ENCODE measurements around the gene BTBD16. TPM values are rescaled to one million over a fixed set of nuclear protein-coding genes. Genes with fewer than 3 reads are reported as not detected.
A peak's percentile ranks its signal among the peaks of the same experiment; 100 is the strongest.

The BTBD16 gene
- total and polyA plus RNA-seq, 2 of the 4 experiments (the other 2 are of a cell fraction): not detected

DNA sequence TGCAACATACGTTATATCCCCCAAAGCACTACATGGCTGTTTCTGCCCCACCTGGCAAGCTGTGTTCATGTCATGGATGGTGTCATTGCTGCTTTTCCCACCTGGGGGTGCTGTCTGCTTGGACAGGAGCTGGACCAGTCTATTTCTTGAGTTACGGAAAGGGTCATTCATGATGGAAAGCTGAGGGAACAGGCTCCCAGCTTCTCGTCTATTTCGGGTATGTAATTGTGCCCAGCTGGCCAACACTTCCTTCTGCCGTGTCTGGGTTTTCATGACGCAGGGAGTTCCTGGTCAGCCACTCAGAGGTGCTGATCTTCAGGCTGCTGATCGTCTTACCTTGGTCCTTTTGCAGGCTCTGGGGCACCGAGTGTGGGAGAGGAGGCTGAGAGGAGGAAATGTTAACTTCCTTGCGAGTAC, 8.6 kb downstream of the BTBD16 start:
- H3K36me3 ChIP-seq (ENCODE audit: control insufficient read depth, insufficient read depth, low read length): no peaks in the 10 kb centered on the region
- POLR2A ChIA-PET (ENCODE audit: unreplicated experiment): no interaction called here
- no peak overlapping the region for H2AK9ac ChIP-seq (replicated peaks; ENCODE audit: low read depth, low read length, poor library complexity)
- no peak overlapping the region for H2BK20ac ChIP-seq (ENCODE audit: low read depth, low read length)
- H3K56ac ChIP-seq (ENCODE audit: extremely low read depth, insufficient read depth, low read length): no peak overlapping the region
- H3K9me1 ChIP-seq (ENCODE audit: insufficient read depth, low read length): peaks cover 7% of the 10 kb centered on the region; the same call in 1 of the 2 replicates
- no peak overlapping the region for H2BK15ac ChIP-seq (ENCODE audit: low read depth, low read length)
- H4K91ac ChIP-seq (ENCODE audit: insufficient read depth, low read depth, low read length): no peak overlapping the region
- WGBS, 2 experiments (ENCODE audit: extremely low coverage in 2 of 2, insufficient read length in 1 of 2): 49% methylated on average over 3 of the region's 9 CpGs; no CpG with 5 or more reads in 1 of the 2 experiments
- in situ Hi-C loops (cut with MboI; ENCODE audit: low sequenced_read_pairs): no loop called here
- no peak overlapping the region for H2BK120ac ChIP-seq (ENCODE audit: low read depth, low read length)
- no peak overlapping the region for H3K23ac ChIP-seq (ENCODE audit: low read depth, low read length)
- no peak overlapping the region for H3K27ac ChIP-seq (ENCODE audit: insufficient read depth, low read length)
- no peak overlapping the region for H3K9ac ChIP-seq (ENCODE audit: low read depth, low read length)
- CTCF ChIA-PET: interaction anchor here (0.6 to 1.4 kb wide), 7 partner anchors 16 to 230 kb away, joined by 3 to 6 read pairs (median 3); no protein-coding TSS in a partner anchor
- H3K4me2 ChIP-seq (ENCODE audit: low read depth, low read length): no peak overlapping the region
- peak; percentile 28 for DNase-seq
- no peaks in the 10 kb centered on the region for H3K79me1 ChIP-seq (ENCODE audit: low read depth in 1 of 2, low read length in 2 of 2)
- dilution Hi-C loops (cut with HindIII; ENCODE audit: low sequenced_read_pairs, unreplicated experiment): no loop called here
- TF ChIP-seq RAD21 (IDR thresholded peaks at IDR 0.05; ENCODE audit: low read length): peak; percentile 47
- TF ChIP-seq SMC3 (IDR thresholded peaks at IDR 0.05; ENCODE audit: low read depth, low read length): peak; percentile 39
- TF ChIP-seq, protein P1, sequence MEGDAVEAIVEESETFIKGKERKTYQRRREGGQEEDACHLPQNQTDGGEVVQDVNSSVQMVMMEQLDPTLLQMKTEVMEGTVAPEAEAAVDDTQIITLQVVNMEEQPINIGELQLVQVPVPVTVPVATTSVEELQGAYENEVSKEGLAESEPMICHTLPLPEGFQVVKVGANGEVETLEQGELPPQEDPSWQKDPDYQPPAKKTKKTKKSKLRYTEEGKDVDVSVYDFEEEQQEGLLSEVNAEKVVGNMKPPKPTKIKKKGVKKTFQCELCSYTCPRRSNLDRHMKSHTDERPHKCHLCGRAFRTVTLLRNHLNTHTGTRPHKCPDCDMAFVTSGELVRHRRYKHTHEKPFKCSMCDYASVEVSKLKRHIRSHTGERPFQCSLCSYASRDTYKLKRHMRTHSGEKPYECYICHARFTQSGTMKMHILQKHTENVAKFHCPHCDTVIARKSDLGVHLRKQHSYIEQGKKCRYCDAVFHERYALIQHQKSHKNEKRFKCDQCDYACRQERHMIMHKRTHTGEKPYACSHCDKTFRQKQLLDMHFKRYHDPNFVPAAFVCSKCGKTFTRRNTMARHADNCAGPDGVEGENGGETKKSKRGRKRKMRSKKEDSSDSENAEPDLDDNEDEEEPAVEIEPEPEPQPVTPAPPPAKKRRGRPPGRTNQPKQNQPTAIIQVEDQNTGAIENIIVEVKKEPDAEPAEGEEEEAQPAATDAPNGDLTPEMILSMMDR (conservative IDR thresholded peaks at IDR 0.05; ENCODE audit: low read depth, low read length): peak; percentile 52
- TF ChIP-seq CEBPB (IDR thresholded peaks at IDR 0.05; ENCODE audit: low read depth, low read length): no peak
- no TSS peak for BruUV-seq (replicated peaks)
- H4K5ac ChIP-seq (ENCODE audit: low read depth, low read length): no peak overlapping the region
- H2AFZ ChIP-seq (replicated peaks; ENCODE audit: low read length, poor library complexity): no peak overlapping the region
- no peak overlapping the region for H3K4ac ChIP-seq (ENCODE audit: low read depth, low read length)
- H3K14ac ChIP-seq (replicated peaks; ENCODE audit: low read depth, low read length): no peak overlapping the region
- no peaks in the 10 kb centered on the region for H3K27me3 ChIP-seq (ENCODE audit: control insufficient read depth, insufficient read depth, low read length)
- no peak overlapping the region for H3K4me3 ChIP-seq (ENCODE audit: insufficient read depth, low read depth, low read length)
- H4K8ac ChIP-seq (ENCODE audit: low read depth in 2 of 2, low read length in 2 of 2): no peak overlapping the region
- no peak overlapping the region; the same call in 1 of the 2 replicates for H2AK5ac ChIP-seq (ENCODE audit: low read depth, low read length)
- no peak overlapping the region for H2BK5ac ChIP-seq (ENCODE audit: low read depth, low read length, poor library complexity, severe bottlenecking)
- no peaks in the 10 kb centered on the region for H4K20me1 ChIP-seq (ENCODE audit: insufficient read depth, low read length)
- no peak overlapping the region for H3K18ac ChIP-seq (ENCODE audit: low read depth, low read length)
- no peaks in the 10 kb centered on the region for H3K9me3 ChIP-seq (ENCODE audit: control insufficient read depth, insufficient read depth, low read length)
- peaks cover 7% of the 10 kb centered on the region for H3K4me1 ChIP-seq (ENCODE audit: control insufficient read depth, insufficient read depth, low read length)
- ATAC-seq (ENCODE audit: low read depth): no peak
- intact Hi-C loops (cut with micrococcal nuclease): loop anchor here (5.0 kb wide), 1 partner anchor 137 kb away; no protein-coding TSS in a partner anchor

Measured in IMR-90 (cell line).